ENCODE data around the gene GPATCH8. TPM values are rescaled to one million over a fixed set of nuclear protein-coding genes. Genes with fewer than 3 reads are reported as not detected.

Gene GPATCH8
- total RNA-seq (10 to 100 TPM; 48.4 to 66.3 (median 60.5) TPM), polyA plus RNA-seq (1 to 10 TPM; 4.8 to 9.1 (median 5.3) TPM)
- long read RNA-seq, donor 1, full-length matches to known transcripts: 9 of 127 reads
- long read RNA-seq, donor 1, partial matches to known transcripts: 118 of 127 reads
- long read RNA-seq, donor 1, other reads (novel, unspliced or antisense): 0 of 127 reads
- long read RNA-seq, donor 2, full-length matches to known transcripts: 1 of 1 reads
- long read RNA-seq, donor 2, partial matches to known transcripts: 0 of 1 reads
- long read RNA-seq, donor 2, other reads (novel, unspliced or antisense): 0 of 1 reads

DNA sequence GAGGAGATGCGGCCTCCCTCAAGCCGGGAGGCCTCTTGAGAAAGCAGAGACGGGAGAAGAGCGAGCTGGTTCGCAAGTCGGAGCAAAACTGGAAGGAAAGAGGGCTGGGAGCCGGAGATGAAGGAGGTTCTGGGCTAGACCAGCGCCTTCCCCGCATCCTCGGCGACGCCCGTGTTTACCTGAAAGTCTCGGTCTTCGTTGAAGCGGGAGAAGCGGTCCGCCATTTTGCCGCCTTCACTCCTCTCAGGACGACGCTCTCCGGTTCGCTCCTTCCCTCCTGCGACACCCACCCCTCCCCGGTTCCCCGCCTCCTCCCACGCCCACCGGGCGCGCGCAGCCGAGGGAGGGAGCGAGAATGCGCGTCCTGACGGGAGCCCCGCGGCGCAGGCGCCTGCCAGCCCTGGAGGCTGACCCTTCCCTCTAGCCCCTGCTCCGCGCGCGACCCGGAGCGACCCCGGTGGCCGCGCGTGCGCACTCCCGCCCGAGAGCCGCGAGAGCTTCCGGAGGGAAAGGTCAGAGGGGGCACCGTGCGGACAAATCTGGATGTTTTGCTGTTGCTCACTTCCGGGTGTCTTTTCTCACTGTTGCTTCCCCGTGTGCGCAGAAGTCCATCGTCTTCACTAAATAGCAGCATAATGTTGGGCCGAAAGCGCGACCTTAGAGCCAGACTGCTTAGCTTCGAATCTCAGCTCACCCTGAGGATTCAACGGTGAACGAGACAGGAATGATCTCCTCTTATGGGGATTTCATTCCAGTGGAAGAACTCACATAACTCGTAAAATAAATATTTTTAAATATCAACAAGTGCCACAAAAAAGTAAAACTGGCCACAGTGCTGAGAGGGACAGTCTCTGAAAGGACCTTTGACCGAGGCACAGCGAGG, at the start of gene GPATCH8:
Gene GPATCH8 (minus strand): TSS at position 260 of the 883 bp plus-strand sequence. CDS start 36 bp downstream, at position 224.
- peak; percentile 96 for DNase-seq
- peak within 1 kb of the TSS; percentile 73 to 91 (median 84) for H3K4me3 ChIP-seq
- H3K36me3 ChIP-seq: peaks cover 0 to 8% (median 0%) of the 10 kb centered on the region in 6 donors
- TF ChIP-seq POLR2AphosphoS5 (IDR thresholded peaks at IDR 0.05): peak; percentile 94 to 97 (median 95)
- TF ChIP-seq CTCF (IDR thresholded peaks at IDR 0.05 in 8 of 11, conservative IDR thresholded peaks at IDR 0.05 in 3 of 11): peak in 1 of 11 experiments; percentile 23
- TF ChIP-seq POLR2A (IDR thresholded peaks at IDR 0.05): peak in 1 of 3 donors; percentile 42
- intact Hi-C loops (cut with DNase I; ENCODE audit: low total_unique reads): no loop called here
- WGBS, 5 donors: 3 to 6% (median 4%) methylated on average over 46 to 71 of the region's 71 CpGs
- H3K27me3 ChIP-seq (replicated peaks in 1 of 7): peaks cover 0 to 21% (median 0%) of the 10 kb centered on the region in 7 donors
- H3K27ac ChIP-seq: peak within 1 kb of the TSS; percentile 83 to 92 (median 88)
- H3K4me1 ChIP-seq: peaks cover 28 to 55% (median 52%) of the 10 kb centered on the region in 6 donors
- no peaks in the 10 kb centered on the region for H3K9me3 ChIP-seq

- intact Hi-C loops (cut with DNase I; ENCODE audit: low total_unique reads): no loop called here
- TF ChIP-seq POLR2A (IDR thresholded peaks at IDR 0.05): no peak
- TF ChIP-seq CTCF (IDR thresholded peaks at IDR 0.05 in 8 of 11, conservative IDR thresholded peaks at IDR 0.05 in 3 of 11): no peak
- TF ChIP-seq POLR2AphosphoS5 (IDR thresholded peaks at IDR 0.05): no peak
- peaks cover 0 to 72% (median 8%) of the 10 kb centered on the region in 7 donors for H3K27me3 ChIP-seq (replicated peaks in 1 of 7)
- peaks cover 0 to 31% (median 16%) of the 10 kb centered on the region in 6 donors for H3K4me1 ChIP-seq
- H3K36me3 ChIP-seq: no peaks in the 10 kb centered on the region
- no peak overlapping the region for H3K27ac ChIP-seq
- no peak for DNase-seq
- H3K4me3 ChIP-seq: no peak overlapping the region
- no peaks in the 10 kb centered on the region for H3K9me3 ChIP-seq
- 71 to 83% (median 81%) methylated on average over 9 of the region's 9 CpGs for WGBS, 5 donors
These were observed 49.2 kb upstream of the GPATCH8 start for GRCh38 chr17:44552361-44552760.

GRCh38 chr17:44549686-44550085, 46.5 kb upstream of the GPATCH8 start:
- Histone ChIP-seq H3K36me3 (no peaks in the 10 kb centered on the region), H3K27me3 (replicated peaks in 1 of 7) (peaks cover 0 to 72% (median 5%) of the 10 kb centered on the region in 7 donors), H3K4me1 (peaks cover 0 to 15% (median 0%) of the 10 kb centered on the region in 6 donors), H3K4me3 (no peak overlapping the region), H3K27ac (no peak overlapping the region), H3K9me3 (peaks cover 0 to 3% (median 0%) of the 10 kb centered on the region in 8 donors)
- intact Hi-C loops (cut with DNase I; ENCODE audit: low total_unique reads): no loop called here
- no peak for DNase-seq
- no peak for TF ChIP-seq POLR2A (IDR thresholded peaks at IDR 0.05)
- no peak for TF ChIP-seq POLR2AphosphoS5 (IDR thresholded peaks at IDR 0.05)
- no peak for TF ChIP-seq CTCF (IDR thresholded peaks at IDR 0.05 in 8 of 11, conservative IDR thresholded peaks at IDR 0.05 in 3 of 11)
- WGBS, 5 donors: 72 to 87% (median 77%) methylated on average over 6 of the region's 6 CpGs
